Vagina (tissue), 2 donors: Measurements from ENCODE around the gene SCFD2.

Experiments used
- CTCF ChIP-seq, 3 experiments: fragments of 450-650 bp in 2 of 3; fragments of 200-600 bp in 1 of 3; sonication (generic) in 1 of 3; IDR thresholded peaks; one replicate each; pipeline ENCODE4 v1.5.1; 2017 to 2019; ENCODE audit warnings: antibody characterized with exemption in 3 of 3, mild to moderate bottlenecking in 2 of 3, moderate library complexity in 2 of 3
- POLR2A ChIP-seq, 2 donors: fragments of 450-650 bp; IDR thresholded peaks; one replicate each; pipeline ENCODE4 v1.6.1; 2017; ENCODE audit warnings: antibody characterized with exemption in 2 of 2, mild to moderate bottlenecking in 2 of 2, moderate library complexity in 2 of 2

GRCh38 chr4:52968691-52969090 is 397.2 kb downstream of the SCFD2 start:
- TF ChIP-seq CTCF (IDR thresholded peaks at IDR 0.05) (no peak), POLR2A (IDR thresholded peaks at IDR 0.05) (no peak)
